HG03095 (cell line): ENCODE measurements around the gene FAM234A.
"Not testable (repeated sequence)": the region's sequence is repeated elsewhere in the genome, so short reads cannot be mapped to it uniquely, and the experiment has no call there.

Experiments used
- ATAC-seq: cut with Tn5 transposase; IDR thresholded peaks from one replicate; pipeline ENCODE4 v1.9.1; 2021; ENCODE audit warnings: moderate library complexity; ENCODE audit not compliant: unreplicated experiment

FAM234A gene

DNA sequence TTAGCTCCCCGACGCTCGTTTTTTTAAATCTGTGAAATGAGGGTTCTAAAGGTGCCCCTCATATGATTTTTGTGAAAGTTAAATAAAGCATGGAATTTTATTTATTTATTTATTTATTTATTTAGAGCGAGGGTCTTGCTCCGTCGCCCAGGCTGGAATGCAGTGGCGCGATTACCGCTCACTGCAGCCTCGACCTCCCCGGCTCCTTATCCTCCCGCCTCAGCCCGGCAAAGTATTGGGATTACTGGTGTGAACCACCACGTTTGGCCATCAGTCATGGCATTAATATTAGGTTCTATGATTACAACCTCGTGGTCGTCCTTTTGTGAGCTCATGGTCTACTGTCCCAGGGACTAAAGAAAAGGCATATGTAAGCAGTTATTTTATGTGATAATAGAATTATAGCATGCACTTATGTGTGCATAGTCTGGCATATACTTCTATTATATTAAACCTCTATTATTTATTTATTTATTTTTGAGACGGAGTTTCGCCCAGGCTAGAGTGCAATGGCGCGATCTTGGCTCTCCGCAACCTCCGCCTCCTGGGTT lies 4.8 kb upstream of the FAM234A start:
- no peak for ATAC-seq

- not testable (repeated sequence) for ATAC-seq
Measured at GRCh38 chr16:230351-230750, 4.3 kb upstream of the FAM234A start.

DNA sequence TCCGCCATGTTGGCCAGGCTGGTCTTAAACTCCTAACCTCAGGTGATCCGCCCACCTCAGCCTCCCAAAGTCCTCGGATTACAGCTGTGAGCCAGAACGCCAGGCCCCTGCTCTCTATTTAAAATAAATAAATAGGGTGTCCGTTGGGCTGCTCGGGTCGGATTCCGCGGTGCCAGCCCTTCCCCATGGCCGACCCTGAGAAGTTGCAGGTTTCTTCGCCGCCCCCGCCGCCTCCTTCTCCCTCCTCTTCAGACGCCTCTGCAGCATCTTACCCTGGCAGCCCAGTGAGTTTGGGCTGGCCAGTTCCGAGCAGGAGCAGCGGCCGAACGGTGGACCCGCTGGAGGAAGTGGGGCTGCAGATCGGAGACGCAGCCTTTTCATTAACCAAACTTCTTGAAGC lies 3.7 kb upstream of the FAM234A start:
- ATAC-seq: no peak

DNA sequence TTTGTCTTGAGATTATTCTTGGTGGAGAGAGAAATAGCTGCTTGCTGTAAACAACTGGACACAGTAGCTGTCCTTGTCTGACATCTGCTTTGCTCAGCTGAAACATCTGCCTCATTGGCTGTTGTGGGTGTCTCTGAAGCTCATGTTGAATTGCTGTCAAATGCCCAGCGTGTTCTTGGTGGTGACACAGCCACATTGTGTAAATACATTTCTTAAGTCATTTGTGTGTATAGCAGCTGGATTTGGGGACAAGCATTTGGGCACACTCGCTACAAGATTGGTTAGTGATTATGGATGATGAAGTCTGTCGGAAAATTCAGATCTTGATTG lies 5.3 kb downstream of the FAM234A start:
- no peak for ATAC-seq

- no peak for ATAC-seq
Measured at GRCh38 chr16:240559-240958, 5.9 kb downstream of the FAM234A start.

- no peak for ATAC-seq
Measured at GRCh38 chr16:242281-242680, 7.7 kb downstream of the FAM234A start.

GRCh38 chr16:243348-243747 lies 8.7 kb downstream of the FAM234A start:
- no peak for ATAC-seq

- no peak for ATAC-seq
Measured at GRCh38 chr16:245105-245504, 10.5 kb downstream of the FAM234A start.

DNA sequence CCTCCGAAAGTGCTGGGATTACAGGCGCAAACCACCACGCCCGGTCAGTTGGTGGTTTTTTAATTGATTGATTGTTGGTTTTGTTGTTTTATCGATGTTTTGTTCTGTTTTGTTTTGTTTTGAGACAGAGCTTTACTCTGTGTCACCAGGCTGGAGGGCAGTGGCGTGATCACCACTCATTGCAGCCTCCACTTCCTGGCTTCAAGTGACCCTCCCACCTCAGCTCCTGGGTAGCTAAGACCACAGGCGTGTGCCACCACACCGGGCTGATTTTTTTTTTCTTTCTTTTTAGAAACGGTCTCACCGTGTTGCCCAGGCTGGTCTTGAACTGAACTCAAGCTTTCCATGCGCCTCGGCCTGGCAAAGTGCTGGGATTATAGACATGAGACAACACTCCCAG lies 12.4 kb downstream of the FAM234A start:
- no peak for ATAC-seq

DNA sequence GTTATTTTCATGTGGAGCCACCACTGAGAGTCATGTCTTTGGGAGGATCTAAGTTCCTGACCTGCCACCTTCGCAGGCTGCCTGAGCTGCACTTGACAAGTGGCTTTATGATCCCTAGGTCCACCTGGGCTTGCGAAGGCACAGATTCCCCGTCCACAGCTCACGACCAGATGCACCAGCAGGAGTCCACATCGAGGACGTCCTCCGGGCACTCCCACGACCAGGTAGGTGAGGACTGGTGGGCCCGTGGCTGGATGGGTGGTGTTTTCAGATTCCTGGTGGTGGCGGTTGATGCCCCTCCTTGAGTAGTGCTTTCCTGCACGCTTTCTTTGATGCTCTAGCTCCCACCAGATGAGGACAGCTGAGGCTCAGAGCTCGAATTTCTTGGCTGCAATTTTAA lies 14.8 kb downstream of the FAM234A start:
- no peak for ATAC-seq

- ATAC-seq: no peak
Measured at GRCh38 chr16:252366-253337, 18.0 kb downstream of the FAM234A start.

GRCh38 chr16:253833-254232 lies 19.2 kb downstream of the FAM234A start:
- ATAC-seq: no peak

DNA sequence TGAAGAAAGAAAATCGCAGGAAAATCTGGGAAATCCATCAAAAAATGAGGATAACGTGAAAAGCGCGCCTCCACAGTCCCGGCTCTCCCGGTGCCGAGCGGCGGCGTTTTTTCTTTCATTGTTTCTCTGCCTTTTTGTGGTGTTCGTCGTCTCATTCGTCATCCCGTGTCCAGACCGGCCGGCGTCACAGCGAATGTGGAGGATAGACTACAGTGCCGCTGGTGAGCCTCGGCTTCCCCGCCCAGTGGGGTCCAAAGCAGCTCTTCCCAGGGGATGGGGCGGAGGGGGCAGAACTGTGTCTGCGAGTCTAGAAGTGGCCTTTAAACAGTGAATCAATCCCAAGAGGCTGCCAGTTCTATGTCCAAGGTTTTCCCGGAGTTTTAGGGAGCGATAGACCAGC lies 19.8 kb downstream of the FAM234A start:
- ATAC-seq: no peak

DNA sequence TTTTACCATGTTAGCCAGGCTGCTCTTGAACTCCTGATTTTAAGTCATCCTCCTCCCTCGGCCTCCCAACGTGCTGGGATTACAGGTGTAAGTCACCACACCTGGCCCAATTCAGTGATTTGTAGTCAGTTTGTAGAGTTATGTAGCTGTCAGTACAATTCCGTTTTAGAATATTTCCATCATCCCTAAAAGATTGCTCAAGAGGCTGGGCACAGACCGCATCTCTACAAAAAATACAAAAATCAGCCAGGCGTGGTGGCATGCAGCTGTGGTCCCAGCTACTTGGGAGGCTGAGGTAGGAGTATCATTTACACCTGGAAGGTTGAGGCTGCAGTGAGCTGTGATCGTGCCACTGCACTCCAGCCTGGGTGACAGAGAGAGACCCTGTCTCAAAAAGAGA lies 20.6 kb downstream of the FAM234A start:
- ATAC-seq: no peak

DNA sequence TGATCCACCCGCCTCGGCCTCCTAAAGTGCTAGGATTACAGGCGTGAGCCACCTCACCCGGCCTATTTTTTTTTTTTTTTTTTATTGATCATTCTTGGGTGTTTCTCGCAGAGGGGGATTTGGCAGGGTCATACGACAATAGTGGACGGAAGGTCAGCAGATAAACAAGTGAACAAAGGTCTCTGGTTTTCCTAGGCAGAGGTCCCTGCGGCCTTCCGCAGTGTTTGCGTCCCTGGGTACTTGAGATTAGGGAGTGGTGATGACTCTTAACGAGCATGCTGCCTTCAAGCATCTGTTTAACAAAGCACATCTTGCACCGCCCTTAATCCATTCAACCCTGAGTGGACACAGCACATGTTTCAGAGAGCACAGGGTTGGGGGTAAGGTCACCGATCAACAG lies 23.5 kb downstream of the FAM234A start:
- not testable (repeated sequence) for ATAC-seq

DNA sequence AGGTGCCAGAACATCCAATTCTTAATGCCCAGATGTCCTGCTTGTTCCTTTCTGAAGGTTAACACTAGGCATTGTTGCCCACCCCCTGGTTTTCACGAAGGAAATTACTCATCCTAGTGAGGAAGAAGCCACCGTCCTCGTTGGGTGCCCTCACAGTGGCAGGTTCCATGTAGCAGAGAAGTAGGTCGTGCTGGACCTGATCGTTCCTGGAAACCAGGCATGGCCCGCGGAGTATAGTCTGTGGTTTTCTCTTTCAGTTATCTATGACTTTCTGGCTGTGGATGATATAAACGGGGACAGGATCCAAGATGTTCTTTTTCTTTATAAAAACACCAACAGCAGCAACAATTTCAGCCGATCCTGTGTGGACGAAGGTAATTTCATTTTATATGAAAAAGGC lies 24.6 kb downstream of the FAM234A start:
- no peak for ATAC-seq

- no peak for ATAC-seq
Measured at GRCh38 chr16:259814-260253, 25.2 kb downstream of the FAM234A start.

DNA sequence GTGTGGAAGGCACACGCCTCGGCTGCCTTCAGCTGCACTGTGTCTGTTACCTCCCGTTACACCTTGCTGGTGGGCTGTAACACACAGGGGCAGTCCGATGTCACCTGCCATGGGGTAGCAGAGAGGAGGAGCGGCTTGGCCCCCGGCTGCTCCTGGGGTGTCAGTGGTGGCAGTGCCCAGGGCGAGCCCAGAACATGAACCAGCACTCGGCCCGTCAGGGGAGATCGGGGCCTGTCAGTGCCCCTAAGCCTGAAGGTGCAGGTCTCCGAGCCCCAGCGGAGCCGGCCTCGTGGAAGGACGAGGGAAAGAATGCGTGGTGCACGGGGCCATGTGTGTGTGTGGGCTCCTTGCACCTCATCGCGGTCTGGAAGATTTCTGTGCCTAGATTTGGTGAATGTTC lies 25.7 kb downstream of the FAM234A start:
- no peak for ATAC-seq

DNA sequence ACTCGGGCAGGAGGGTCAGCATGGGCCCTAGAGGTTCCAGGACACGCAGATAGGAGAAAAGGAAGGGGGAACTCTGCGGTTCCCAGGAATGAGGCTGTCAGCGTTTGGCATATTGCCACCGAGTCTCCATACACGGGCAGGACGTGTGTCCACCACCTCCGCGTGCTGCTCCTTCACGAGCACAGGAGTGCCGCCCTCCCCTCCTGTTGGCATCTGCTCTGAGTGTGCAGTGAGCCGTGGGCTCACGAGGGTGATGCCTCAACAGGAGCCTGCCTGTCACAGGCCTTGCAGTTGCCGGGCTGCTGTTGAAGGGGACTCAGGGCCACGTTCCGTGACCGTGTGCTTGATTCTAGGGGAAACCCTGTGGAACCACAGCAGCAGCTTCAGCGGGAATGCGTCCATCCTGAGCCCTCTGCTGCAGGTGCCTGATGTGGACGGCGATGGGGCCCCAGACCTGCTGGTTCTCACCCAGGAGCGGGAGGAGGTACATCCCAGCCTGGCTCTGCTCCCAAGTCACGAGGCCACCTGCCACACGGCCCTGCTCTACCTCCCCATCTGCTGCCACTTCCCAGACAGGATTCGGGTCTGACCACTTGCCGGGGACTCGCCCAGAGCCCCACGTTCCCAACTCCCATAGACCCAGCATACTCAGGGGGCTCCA lies 26.5 kb downstream of the FAM234A start:
- no peak for ATAC-seq

- no peak for ATAC-seq
Measured at GRCh38 chr16:262121-262745, 27.6 kb downstream of the FAM234A start.

DNA sequence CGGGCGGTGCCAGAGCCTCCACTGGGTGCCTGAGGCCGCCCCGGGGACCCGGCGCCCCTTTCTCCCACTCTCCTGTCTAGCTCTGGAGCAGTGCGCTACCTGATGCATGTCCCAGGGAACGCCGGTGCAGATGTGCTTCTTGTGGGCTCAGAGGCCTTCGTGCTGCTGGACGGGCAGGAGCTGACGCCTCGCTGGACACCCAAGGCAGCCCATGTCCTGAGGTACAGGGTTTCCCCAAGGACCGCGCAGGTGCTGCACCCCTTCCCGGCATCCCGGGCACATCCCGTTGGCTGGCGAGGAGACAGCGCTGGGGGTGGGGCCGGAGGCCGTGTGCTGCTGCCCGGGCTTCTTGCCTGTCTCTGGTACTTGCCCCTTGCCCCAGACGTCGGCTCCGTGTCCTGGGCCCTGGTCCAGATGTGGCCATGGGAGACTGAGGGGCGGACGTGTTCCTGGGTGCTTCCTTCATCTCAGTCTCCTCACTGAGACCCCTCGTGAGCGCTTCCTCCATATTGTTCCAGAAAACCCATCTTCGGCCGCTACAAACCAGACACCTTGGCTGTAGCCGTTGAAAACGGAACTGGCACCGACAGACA lies 28.7 kb downstream of the FAM234A start:
- no peak for ATAC-seq
